Measurements from ENCODE around the gene KDM8.

Gene KDM8

GRCh38 chr16:27169511-27170071 lies 33.7 kb upstream of the KDM8 start:
- peak; percentile 36 for TF ChIP-seq CTCF (IDR thresholded peaks at IDR 0.05; ENCODE audit: low read depth, low read length)
- no peak for DNase-seq (ENCODE audit: extremely low read depth, low read depth)

DNA sequence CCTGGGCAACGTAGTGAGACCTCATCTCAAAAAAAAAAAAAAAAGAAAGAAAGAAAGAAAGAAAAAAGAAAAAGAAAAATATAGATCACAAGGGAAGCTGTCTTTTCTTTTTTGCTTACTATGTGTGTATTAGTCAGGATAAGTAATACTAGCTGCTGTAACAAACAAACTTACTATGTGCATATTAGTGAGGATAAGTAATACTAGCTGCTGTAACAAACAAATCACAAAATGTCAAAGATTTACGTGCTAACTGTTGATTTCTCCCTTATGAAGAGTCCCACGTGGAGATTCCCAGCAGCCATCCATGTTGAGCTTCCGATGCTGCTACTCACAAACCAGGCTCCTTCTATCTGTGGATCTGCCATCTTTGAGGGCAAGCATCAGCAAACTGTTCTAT lies 31.7 kb upstream of the KDM8 start:
- no peak for TF ChIP-seq CTCF (IDR thresholded peaks at IDR 0.05; ENCODE audit: low read depth, low read length)
- DNase-seq (ENCODE audit: extremely low read depth, low read depth): no peak

- no peak for TF ChIP-seq CTCF (IDR thresholded peaks at IDR 0.05; ENCODE audit: low read depth, low read length)
- DNase-seq (ENCODE audit: extremely low read depth, low read depth): no peak
Observed at GRCh38 chr16:27174007-27174406, 29.3 kb upstream of the KDM8 start.

- DNase-seq (ENCODE audit: extremely low read depth, low read depth): no peak
- no peak for TF ChIP-seq CTCF (IDR thresholded peaks at IDR 0.05; ENCODE audit: low read depth, low read length)
Observed at GRCh38 chr16:27174798-27175197, 28.5 kb upstream of the KDM8 start.

DNA sequence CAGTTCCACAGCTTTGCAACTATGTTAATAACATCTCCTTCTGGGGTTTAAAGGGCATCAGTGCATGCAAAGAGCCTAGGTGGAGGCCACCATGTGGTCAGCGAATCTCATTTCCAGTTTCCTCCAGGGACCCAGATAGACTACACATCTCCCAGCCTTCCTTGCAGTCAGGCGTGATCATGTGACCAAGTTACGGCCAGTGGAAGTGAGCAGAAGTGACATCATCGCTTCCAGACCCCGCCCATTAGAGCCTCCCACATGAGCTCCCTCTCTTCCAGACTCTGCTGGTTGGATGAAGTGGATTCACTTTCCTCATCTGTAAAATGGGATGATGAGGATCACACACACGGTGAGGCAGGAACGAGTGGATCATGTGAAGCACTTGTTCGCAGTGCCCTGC lies 27.4 kb upstream of the KDM8 start:
- no peak for TF ChIP-seq CTCF (IDR thresholded peaks at IDR 0.05; ENCODE audit: low read depth, low read length)
- no peak for DNase-seq (ENCODE audit: extremely low read depth, low read depth)

DNA sequence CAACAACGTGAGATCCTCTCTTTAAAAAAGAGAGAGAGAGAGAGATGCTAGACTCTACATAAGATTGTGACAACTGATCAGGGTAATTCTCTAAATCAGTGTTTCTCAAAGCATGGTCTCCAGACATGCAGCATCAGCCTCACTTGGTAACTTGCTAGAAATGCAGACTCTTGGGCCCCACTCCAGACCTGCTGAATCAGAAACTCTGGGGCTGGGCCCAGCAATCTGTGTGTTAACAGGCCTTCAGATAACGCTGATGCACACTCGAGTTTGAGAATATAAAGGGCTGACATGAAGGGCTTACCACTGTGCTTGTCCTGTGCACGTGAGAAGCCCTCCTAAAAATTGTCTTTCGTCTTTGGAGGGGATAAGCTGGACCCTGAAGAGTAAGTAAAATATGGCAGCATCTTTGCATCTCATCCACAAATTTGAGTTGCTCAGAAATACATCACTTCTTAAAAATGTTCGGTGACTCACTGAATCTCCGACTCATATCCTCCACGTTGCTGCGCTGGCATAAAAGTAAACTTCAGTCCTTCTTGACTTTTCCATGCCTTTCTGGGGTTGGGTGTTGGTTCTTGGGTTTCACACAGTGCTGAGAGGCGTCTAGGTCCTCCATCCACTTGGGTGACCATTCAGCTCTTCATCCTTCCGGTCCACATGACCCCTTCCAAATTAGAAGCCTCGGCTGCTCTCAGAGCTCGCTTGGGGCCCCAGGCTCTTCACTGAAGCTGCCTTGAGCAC lies 26.1 kb upstream of the KDM8 start:
- no peak for TF ChIP-seq CTCF (IDR thresholded peaks at IDR 0.05; ENCODE audit: low read depth, low read length)

GRCh38 chr16:27179500-27180072 lies 23.7 kb upstream of the KDM8 start:
- peak; percentile 84 for TF ChIP-seq CTCF (IDR thresholded peaks at IDR 0.05; ENCODE audit: low read depth, low read length)
- no peak for DNase-seq (ENCODE audit: extremely low read depth, low read depth)

More for the DNA sequence above, 26.1 kb upstream of the KDM8 start:
- DNase-seq (ENCODE audit: extremely low read depth, low read depth): peak; percentile 43

Measured in AG09319 (cell line).